Fibroblast of mammary gland (primary cell): ENCODE results near the gene AP1S3.
A peak's percentile ranks its signal among the peaks of the same experiment; 100 is the strongest.

Experiments
- DNase-seq: peaks from one replicate; pipeline ENCODE4 v3.0.0-alpha.2; 2010; ENCODE audit warnings: low read depth
- H3K4me3 ChIP-seq: 2 replicates; pipeline ENCODE4 v1.5.1; 2011; ENCODE audit warnings: low read depth, mild to moderate bottlenecking, low read length, moderate library complexity; ENCODE audit not compliant: control insufficient read depth
- CTCF ChIP-seq: conservative IDR thresholded peaks from 2 replicates; pipeline ENCODE4 v1.5.1; 2011; ENCODE audit warnings: low read depth, low read length, inconsistent platforms; ENCODE audit not compliant: control insufficient read depth, insufficient read depth

Gene AP1S3

GRCh38 chr2:223760838-223761502 is 76.4 kb downstream of the AP1S3 start:
- no peak overlapping the region for H3K4me3 ChIP-seq
- no peak for TF ChIP-seq CTCF
- DNase-seq: peak; percentile 90

- peak; percentile 73 for DNase-seq
- no peak for TF ChIP-seq CTCF
- H3K4me3 ChIP-seq: no peak overlapping the region
These were observed 77.6 kb downstream of the AP1S3 start for GRCh38 chr2:223759569-223760430.

- TF ChIP-seq CTCF: no peak
- DNase-seq: no peak
- H3K4me3 ChIP-seq: no peak overlapping the region
These were observed 79.1 kb downstream of the AP1S3 start for GRCh38 chr2:223758131-223758840.

GRCh38 chr2:223753940-223754339 is 83.4 kb downstream of the AP1S3 start:
- no peak for DNase-seq
- no peak for TF ChIP-seq CTCF
- H3K4me3 ChIP-seq: no peak overlapping the region

GRCh38 chr2:223751012-223751411 is 86.4 kb downstream of the AP1S3 start:
- no peak overlapping the region for H3K4me3 ChIP-seq
- DNase-seq: no peak

More at GRCh38 chr2:223751012-223751411, 86.4 kb downstream of the AP1S3 start:
- TF ChIP-seq CTCF: no peak
